GM21576 (cell line): ENCODE results near the gene SNRNP25.

Source experiments
- ATAC-seq: cut with Tn5 transposase; IDR thresholded peaks from one replicate; pipeline ENCODE4 v1.9.1; 2021; ENCODE audit warnings: mild to moderate bottlenecking, moderate library complexity; ENCODE audit not compliant: unreplicated experiment

Gene SNRNP25

GRCh38 chr16:77273-77806 lies 23.7 kb downstream of the SNRNP25 start:
- peak; percentile 31 for ATAC-seq

- ATAC-seq = peak; percentile 56
These were observed 24.3 kb downstream of the SNRNP25 start, which contains the start of gene MPG for GRCh38 chr16:77807-78443. Gene MPG (plus strand): TSS chr16:78225. CDS start chr16:78310, 85 bp downstream.

GRCh38 chr16:78444-79150 lies 25.0 kb downstream of the SNRNP25 start:
- peak; percentile 15 for ATAC-seq

- ATAC-seq = no peak
These were observed 25.8 kb downstream of the SNRNP25 start for GRCh38 chr16:79151-80054.

- no peak for ATAC-seq
These were observed 29.5 kb downstream of the SNRNP25 start for GRCh38 chr16:83060-83603.

- peak; percentile 4 for ATAC-seq
These were observed 30.4 kb downstream of the SNRNP25 start for GRCh38 chr16:83781-84615.

- peak; percentile 60 for ATAC-seq
These were observed 31.2 kb downstream of the SNRNP25 start for GRCh38 chr16:84718-85406.

GRCh38 chr16:85407-85782 lies 31.8 kb downstream of the SNRNP25 start:
- no peak for ATAC-seq

- no peak for ATAC-seq
These were observed 32.2 kb downstream of the SNRNP25 start for GRCh38 chr16:85865-86264.

GRCh38 chr16:86483-86952 lies 32.9 kb downstream of the SNRNP25 start:
- ATAC-seq = no peak

GRCh38 chr16:88613-89012 lies 35.0 kb downstream of the SNRNP25 start:
- ATAC-seq = no peak

- ATAC-seq = no peak
These were observed 36.0 kb downstream of the SNRNP25 start for GRCh38 chr16:89391-90302.

- ATAC-seq = no peak
These were observed 37.9 kb downstream of the SNRNP25 start for GRCh38 chr16:91484-91883.

- no peak for ATAC-seq
These were observed 39.1 kb downstream of the SNRNP25 start for GRCh38 chr16:92431-93339.

GRCh38 chr16:94918-95265 lies 41.3 kb downstream of the SNRNP25 start:
- no peak for ATAC-seq

- peak; percentile 61 for ATAC-seq
These were observed 43.3 kb downstream of the SNRNP25 start for GRCh38 chr16:96935-97381.

GRCh38 chr16:97822-98221 lies 44.2 kb downstream of the SNRNP25 start:
- ATAC-seq = no peak
